Medulla oblongata (tissue), 1 donor: ENCODE measurements around the gene PPP2R5E.
A peak's percentile ranks its signal among the peaks of the same experiment; 100 is the strongest.
"Not testable (repeated sequence)": the region's sequence is repeated elsewhere in the genome, so short reads cannot be mapped to it uniquely, and the experiment has no call there.

Experiments
- DNase-seq: peaks from one replicate; pipeline ENCODE4 v3.0.0-alpha.2; 2015; ENCODE audit errors: extremely low spot score

The PPP2R5E gene

DNA sequence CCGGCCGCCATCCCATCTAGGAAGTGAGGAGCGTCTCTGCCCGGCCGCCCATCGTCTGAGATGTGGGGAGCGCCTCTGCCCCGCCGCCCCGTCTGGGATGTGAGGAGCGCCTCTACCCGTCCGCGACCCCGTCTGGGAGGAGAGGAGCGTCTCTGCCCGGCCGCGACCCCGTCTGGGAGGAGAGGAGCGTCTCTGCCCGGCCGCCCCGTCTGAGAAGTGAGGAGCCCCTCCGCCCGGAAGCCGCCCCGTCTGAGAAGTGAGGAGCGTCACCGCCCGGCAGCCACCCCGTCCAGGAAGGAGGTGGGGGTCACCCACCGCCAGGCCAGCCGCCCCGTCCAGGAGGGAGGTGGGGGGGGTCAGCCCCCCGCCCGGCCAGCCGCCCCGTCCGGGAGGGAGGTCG, 20.7 kb downstream of the PPP2R5E start:
- not testable (repeated sequence) for DNase-seq

DNA sequence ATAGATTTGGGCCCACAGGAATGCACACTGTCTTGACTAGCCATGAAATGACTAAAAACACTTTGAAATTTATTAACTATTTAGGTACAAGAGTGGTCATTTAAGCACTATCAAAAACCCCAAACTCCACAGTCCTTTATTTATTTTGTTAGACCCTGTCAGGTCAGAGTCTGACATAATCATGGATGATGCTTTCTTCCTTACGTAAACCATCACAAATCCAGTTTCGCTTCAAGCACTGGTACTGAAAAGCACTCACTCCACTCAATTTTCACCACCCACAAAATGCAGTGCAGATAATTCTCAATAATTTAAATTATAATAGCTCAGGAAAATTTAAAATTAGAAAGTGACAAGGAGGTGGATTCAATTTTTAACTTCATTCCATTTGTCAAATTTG, 25.8 kb downstream of the PPP2R5E start:
- DNase-seq: no peak

- no peak for DNase-seq
These were observed 27.9 kb downstream of the PPP2R5E start for GRCh38 chr14:63515240-63515639.

DNA sequence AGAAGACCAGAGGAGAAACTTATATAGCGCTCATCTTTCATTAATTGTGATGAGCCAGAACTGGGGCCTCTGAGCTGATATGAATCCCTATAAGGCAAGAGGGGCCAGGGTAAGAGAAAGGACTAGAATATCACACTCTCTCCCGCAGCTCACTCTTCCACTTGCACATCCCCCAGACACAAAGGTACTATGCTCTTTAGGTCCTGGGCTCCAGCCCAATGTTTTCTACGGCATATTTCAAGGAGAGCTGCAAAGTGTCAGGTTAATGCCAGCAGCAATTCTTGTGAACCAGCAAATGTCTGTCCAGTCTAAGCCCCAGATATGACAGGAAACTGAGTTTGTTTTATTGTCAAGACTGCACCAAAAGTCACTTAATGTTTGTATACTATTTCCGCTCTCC, 29.4 kb downstream of the PPP2R5E start:
- no peak for DNase-seq

DNA sequence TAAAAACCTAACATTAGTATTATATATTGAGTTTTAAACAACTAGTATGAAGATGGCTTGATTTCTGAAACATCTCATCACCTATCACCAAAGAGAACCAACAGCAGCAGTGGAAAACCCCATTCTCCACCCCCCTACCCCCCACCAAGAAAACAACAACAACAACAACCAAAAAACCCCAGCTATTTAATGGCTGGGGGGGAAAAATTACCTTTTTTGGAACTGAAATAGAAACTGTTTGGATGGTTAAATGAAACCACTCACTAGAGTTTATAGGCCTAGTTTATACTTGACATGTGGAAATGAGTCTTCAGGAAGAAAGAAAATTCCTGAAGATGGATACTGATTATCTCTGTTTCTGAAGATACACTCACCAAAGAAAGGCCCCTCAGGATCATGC, 30.3 kb downstream of the PPP2R5E start:
- DNase-seq: no peak

GRCh38 chr14:63510538-63510937, 32.6 kb downstream of the PPP2R5E start:
- DNase-seq: no peak

DNA sequence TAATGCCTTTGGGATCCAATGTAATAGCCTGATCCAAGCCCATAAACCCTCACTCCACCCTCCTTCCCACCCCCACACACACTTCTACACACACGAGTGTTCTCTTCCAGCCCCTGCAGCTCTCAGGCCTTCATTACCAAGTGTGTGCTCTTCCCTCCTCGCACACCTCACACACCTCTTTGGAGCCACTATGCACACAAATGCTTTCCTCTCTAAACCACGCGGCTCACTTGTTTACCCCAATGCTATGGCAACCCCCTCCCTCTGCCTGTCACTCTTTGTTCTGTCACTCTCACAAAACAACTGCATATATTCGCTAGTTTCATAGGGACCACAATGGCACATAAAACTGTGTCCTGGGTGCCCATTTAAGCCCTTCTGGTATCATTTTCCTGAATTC, 35.1 kb downstream of the PPP2R5E start:
- no peak for DNase-seq

- DNase-seq: no peak
These were observed 38.5 kb downstream of the PPP2R5E start for GRCh38 chr14:63504648-63505047.

DNA sequence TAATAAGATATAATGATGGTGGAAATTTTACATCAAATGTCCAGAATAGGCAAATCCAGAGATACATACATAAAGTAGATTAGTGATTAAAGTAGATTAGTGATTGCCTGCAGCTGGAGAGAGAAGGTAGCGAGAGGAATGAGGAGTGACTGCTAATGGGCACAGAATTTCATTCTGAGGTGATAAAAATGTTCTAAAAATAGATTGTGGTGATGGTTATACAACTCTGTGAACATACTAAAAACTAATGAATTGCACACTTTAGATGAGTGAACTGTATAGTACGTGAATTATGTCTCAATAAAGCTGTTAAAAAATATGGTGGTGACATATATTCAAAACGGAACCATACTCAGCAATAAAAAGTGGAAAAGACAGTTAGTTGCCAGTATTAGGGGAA, 41.7 kb downstream of the PPP2R5E start:
- no peak for DNase-seq

DNA sequence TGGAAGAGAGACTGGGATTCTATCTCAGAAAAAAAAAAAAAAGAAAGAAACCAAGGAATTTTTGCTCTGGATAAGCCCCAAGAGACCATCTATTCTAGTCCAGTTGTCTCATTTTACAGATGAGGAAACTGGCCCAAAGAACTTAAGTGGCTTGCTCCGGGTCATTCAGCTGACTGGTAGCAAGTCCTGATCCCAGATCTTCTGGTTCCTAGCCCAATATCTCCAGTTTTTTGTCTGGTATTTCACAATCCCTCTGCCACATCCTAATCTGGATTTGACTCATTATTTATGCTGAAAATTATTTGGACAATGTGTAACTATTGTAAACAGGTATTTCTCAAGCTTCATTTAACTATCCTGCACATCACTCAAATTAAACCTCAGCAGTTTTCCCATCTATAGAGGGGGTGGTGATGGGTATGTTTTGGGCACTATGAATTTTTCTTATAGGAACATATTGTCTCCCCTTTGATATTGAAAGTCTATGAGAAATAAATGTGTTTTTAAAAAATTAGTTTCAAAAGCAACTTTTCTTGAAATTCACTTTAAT, 43.4 kb downstream of the PPP2R5E start:
- no peak for DNase-seq

DNA sequence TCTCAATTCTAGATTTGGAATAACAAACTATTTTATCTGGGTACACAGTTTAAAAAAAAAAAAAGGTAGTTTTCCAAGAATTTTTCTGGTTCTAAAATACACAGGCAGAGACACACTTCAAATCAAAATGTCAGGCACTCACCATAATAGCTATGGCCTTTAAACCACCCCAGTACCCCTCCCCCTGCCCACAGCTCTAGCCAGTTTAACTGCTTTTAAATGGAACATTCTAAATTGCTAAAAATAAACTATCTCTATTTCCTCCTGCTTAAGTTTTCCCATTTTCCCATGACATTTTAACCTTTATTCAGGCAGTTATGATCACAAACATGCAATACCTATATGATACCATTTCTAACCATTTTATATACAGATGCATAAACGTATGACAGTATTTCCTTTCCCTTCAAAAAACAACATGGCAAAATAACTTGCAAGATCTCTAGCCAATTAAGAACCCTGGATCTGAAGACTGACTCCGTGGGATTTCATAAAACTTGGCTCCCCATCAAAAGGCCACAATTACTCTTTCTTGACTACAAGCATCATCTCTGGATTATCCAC, 46.3 kb downstream of the PPP2R5E start:
- DNase-seq: no peak

- no peak for DNase-seq
These were observed 49.9 kb downstream of the PPP2R5E start for GRCh38 chr14:63493246-63493645.

DNA sequence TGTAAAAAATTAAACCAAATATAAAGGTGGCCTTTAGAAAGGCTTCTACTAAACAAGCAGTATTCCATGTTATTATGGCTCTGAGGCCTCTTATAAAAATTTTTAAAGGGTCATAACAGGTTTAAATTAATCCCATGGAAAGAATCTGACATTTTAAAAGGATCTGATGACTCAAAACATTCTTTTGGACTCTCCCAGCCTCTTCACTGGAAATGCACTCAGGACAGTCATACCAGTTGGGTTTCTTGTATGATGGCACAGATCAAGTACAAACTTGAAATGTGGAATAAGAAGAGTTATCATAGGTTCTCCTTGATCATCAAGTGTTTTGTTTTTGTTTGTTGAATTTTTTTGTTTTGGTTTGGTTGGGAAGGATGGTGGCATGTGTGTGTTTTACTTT, 50.8 kb downstream of the PPP2R5E start:
- no peak for DNase-seq

GRCh38 chr14:63487724-63488123, 55.5 kb downstream of the PPP2R5E start:
- no peak for DNase-seq

- no peak for DNase-seq
These were observed 56.4 kb downstream of the PPP2R5E start for GRCh38 chr14:63486738-63487137.

DNA sequence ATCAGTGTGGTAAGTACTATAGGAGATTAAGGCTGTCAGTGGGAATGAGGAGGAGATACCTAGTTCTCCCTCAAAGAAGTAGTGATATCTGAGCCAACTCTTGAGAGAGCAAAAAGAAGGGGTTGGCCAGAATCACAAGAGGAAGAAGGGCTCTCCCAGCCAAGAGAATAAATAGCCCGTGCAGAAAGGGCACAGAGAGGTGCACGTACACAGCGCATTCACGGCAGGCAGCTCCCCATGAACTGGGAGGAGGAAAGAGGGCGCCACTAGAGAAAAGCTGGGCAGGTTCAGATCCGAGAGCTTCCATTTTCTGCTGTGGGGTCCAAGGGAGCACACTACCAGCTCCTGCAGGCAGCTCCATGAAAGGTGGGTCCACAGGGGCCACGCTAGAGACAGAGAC, 59.9 kb downstream of the PPP2R5E start:
- no peak for DNase-seq

GRCh38 chr14:63480599-63480998, 62.6 kb downstream of the PPP2R5E start:
- no peak for DNase-seq

GRCh38 chr14:63478437-63478852, 64.7 kb downstream of the PPP2R5E start:
- no peak for DNase-seq

DNA sequence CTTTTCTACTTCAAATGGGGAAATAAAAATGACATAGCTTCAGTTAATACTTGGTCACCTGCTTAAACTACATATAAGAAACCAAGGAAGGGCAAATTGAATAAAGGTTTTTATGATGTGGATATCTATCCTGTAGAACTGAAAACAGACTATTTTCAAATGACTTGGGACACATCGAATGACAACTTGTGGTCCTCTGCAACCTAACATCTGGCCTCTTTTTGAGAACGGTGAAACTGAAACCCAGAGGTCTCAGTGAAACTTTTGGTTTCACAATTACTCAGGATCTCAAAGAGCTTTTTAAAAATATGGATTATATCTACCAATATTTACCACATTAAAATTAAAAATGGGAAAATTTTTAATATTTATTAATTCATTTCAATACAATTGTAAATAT, 65.2 kb downstream of the PPP2R5E start:
- DNase-seq: peak; percentile 61

- no peak for DNase-seq
These were observed 65.6 kb downstream of the PPP2R5E start for GRCh38 chr14:63477556-63477955.

GRCh38 chr14:63475761-63476160, 67.4 kb downstream of the PPP2R5E start:
- no peak for DNase-seq

- DNase-seq: no peak
These were observed 68.3 kb downstream of the PPP2R5E start for GRCh38 chr14:63474844-63475243.

- DNase-seq: no peak
These were observed 69.1 kb downstream of the PPP2R5E start for GRCh38 chr14:63474111-63474510.
